Esophagus muscularis mucosa (tissue), 4 donors: ENCODE data around the gene PLXNA4. TPM values are rescaled to one million over a fixed set of nuclear protein-coding genes. Genes with fewer than 3 reads are reported as not detected.

Experiments
- DNase-seq: peaks from one replicate; pipeline ENCODE4 v3.0.0-alpha.2; 2017; ENCODE audit errors: extremely low spot score
- H3K27ac ChIP-seq, 4 donors: fragments of 200-600 bp; sonication (generic); replicated peaks in 1 of 4; 1 replicate in 3 of 4; 2 replicates in 1 of 4; pipeline ENCODE4 v1.5.1; 2016 to 2019; ENCODE audit warnings: mild to moderate bottlenecking in 1 of 4
- H3K27me3 ChIP-seq, 4 donors: fragments of 200-600 bp; sonication (generic); one replicate each; pipeline versions ENCODE4 v1.5.1 to v1.6.0; 2016 to 2019
- H3K36me3 ChIP-seq, 4 donors: fragments of 200-600 bp; sonication (generic); one replicate each; pipeline ENCODE4 v1.5.1; 2016 to 2019
- H3K4me1 ChIP-seq, 4 donors: fragments of 200-600 bp; sonication (generic); one replicate each; pipeline ENCODE4 v1.5.1; 2016 to 2019
- H3K4me3 ChIP-seq, 4 donors: fragments of 200-600 bp; sonication (generic); 1 replicate in 2 of 4; 2 replicates in 2 of 4; pipeline ENCODE4 v1.5.1; 2016 to 2019; ENCODE audit warnings: mild to moderate bottlenecking in 4 of 4, moderate library complexity in 1 of 4
- H3K9me3 ChIP-seq, 4 donors: fragments of 200-600 bp; sonication (generic); 1 replicate in 3 of 4; 2 replicates in 1 of 4; pipeline ENCODE4 v1.5.1; 2016 to 2019
- EP300 ChIP-seq: sonication (generic); formaldehyde crosslinking; IDR thresholded peaks from one replicate; pipeline ENCODE4 v1.6.1; 2017; ENCODE audit warnings: antibody characterized with exemption
- POLR2A ChIP-seq: fragments of 450-650 bp; IDR thresholded peaks from one replicate; pipeline ENCODE4 v1.6.1; 2017; ENCODE audit warnings: antibody characterized with exemption, moderate library complexity, mild to moderate bottlenecking, low read depth
- POLR2AphosphoS5 ChIP-seq, 2 donors: sonication (generic); formaldehyde crosslinking; IDR thresholded peaks; one replicate each; pipeline ENCODE4 v1.6.1; 2017; ENCODE audit warnings: antibody characterized with exemption in 2 of 2
- WGBS: methylation state at CpG from one replicate; pipeline ENCODE4 v1.1.5; 2018; 5-methylcytosine and 5-hydroxymethylcytosine counted together
- intact Hi-C: fragments of 100-400 bp; cut with DNase I; formaldehyde crosslinking; loops from one replicate; pipeline ENCODE4 v1.15.1; 2023
- total RNA-seq, 4 donors: library from RNA; depleted of rRNA; stranded (reverse); fragments of >200 nt; gene quantifications; one replicate each; pipeline versions ENCODE4 v1.1.0 to v1.2.1, GENCODE V29; 2016
- TF ChIP-seq, protein P1 (sequence below), 3 experiments: fragments of 200-600 bp in 2 of 3; fragments of 450-650 bp in 1 of 3; sonication (generic) in 2 of 3; IDR thresholded peaks; one replicate each; pipeline ENCODE4 v1.5.1; 2017 to 2019; ENCODE audit warnings: antibody characterized with exemption in 3 of 3, mild to moderate bottlenecking in 2 of 3, moderate library complexity in 1 of 3

The PLXNA4 gene
- total RNA-seq, 4 donors from 2014 or later = 5.0 to 9.5 (median 6.6) TPM

DNA sequence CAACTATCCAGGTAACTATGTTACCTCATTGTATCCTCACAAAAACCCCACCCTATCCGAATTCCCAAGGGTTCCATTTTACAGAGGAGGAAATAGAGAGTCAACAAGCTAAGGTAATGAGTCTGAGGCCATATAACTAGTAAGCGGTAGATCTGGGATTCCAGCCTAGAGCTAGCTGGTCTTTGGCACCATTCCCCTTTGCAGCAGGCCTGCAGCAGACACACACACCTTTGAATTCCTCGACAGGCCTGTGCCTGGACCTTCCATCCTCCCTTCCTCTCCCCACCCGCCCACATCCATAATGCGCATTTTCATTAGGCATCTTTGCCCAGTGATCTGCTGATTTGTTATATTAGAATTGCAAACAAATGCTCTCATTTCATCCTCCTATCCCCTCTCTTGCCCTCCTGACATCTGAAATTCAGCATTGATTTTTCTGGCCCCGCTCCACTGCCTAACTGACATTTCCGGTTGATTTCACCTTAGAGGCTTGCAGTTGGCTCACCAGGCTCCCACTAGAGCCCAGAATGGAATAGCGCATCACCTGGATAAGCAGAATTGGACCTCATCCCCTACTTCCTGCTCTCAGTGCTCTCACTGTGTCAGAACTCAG is 129.5 kb downstream of the PLXNA4 start:
- peaks cover 0 to 9% (median 0%) of the 10 kb centered on the region in 4 donors for H3K4me1 ChIP-seq
- no peak for DNase-seq
- H3K36me3 ChIP-seq = no peaks in the 10 kb centered on the region
- 74% methylated on average over 8 of the region's 8 CpGs for WGBS
- H3K27me3 ChIP-seq = no peaks in the 10 kb centered on the region
- H3K9me3 ChIP-seq = no peaks in the 10 kb centered on the region
- intact Hi-C loops = no loop called here
- H3K27ac ChIP-seq = no peak overlapping the region
- H3K4me3 ChIP-seq = no peak overlapping the region
- no peak for TF ChIP-seq POLR2A
- TF ChIP-seq EP300 = no peak
- TF ChIP-seq, protein P1, sequence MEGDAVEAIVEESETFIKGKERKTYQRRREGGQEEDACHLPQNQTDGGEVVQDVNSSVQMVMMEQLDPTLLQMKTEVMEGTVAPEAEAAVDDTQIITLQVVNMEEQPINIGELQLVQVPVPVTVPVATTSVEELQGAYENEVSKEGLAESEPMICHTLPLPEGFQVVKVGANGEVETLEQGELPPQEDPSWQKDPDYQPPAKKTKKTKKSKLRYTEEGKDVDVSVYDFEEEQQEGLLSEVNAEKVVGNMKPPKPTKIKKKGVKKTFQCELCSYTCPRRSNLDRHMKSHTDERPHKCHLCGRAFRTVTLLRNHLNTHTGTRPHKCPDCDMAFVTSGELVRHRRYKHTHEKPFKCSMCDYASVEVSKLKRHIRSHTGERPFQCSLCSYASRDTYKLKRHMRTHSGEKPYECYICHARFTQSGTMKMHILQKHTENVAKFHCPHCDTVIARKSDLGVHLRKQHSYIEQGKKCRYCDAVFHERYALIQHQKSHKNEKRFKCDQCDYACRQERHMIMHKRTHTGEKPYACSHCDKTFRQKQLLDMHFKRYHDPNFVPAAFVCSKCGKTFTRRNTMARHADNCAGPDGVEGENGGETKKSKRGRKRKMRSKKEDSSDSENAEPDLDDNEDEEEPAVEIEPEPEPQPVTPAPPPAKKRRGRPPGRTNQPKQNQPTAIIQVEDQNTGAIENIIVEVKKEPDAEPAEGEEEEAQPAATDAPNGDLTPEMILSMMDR (IDR thresholded peaks at IDR 0.05) = no peak
- TF ChIP-seq POLR2AphosphoS5 (IDR thresholded peaks at IDR 0.05) = no peak

DNA sequence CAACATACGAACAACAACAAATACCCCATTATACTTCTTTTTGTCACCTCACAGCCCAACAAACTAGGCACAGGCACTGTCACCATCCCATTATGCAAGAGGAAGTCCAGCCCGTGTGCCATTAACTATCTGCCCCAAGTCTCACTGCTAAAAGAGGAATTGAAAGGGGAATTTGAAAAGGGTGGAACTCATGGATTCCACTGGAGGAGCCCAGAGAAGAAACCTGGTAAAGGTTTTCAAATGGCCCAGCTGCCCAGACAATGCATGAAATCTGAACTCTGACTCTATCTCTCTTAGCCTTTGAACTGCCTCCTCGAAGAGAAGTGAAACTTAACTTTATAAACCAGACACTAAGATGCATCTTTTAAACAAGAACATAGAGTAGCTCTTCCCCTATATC is 130.0 kb downstream of the PLXNA4 start:
- H3K4me3 ChIP-seq = no peak overlapping the region
- intact Hi-C loops = no loop called here
- WGBS = 74% methylated on average over 3 of the region's 3 CpGs

DNA sequence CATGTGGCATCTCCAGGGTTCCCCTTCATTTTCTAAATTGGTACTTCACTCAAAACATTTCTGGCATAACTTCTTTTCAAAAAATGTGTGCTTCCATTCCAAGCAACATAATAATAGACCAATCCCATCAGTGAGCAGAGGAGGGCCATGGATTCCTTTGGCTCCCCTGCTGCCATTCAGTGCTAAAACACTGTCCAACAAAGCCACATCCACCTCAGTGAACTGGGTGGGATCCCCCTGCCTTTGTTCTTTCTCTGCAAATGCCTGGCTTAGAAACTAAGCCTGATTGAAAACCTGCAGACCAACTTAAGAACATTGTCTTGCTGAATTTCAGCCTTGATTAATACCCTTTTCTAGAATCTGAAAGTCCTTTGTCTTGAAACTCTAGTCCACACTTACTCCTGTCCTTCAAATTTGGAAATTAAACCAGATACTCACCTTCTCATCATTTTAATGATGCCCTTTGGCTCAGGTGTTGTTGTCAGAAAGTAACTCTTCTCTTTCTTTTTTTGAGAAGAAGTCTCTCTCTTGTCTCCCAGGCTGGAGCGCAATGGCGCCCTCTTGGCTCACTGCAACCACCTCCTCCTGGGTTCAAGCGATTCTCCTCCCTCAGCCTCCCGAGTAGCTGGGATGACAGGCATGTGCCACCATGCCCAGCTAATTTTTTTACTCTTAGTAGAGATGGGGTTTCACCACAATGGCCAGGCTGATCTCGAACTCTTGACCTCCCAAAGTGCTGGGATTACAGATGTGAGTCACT is 132.3 kb downstream of the PLXNA4 start:
- intact Hi-C loops = no loop called here

More for the DNA sequence above, 130.0 kb downstream of the PLXNA4 start:
- Histone ChIP-seq H3K27me3 (no peaks in the 10 kb centered on the region), H3K4me1 (peaks cover 0 to 10% (median 0%) of the 10 kb centered on the region in 4 donors), H3K36me3 (no peaks in the 10 kb centered on the region), H3K9me3 (no peaks in the 10 kb centered on the region), H3K27ac (no peak overlapping the region)
- no peak for DNase-seq
- no peak for TF ChIP-seq EP300

DNA sequence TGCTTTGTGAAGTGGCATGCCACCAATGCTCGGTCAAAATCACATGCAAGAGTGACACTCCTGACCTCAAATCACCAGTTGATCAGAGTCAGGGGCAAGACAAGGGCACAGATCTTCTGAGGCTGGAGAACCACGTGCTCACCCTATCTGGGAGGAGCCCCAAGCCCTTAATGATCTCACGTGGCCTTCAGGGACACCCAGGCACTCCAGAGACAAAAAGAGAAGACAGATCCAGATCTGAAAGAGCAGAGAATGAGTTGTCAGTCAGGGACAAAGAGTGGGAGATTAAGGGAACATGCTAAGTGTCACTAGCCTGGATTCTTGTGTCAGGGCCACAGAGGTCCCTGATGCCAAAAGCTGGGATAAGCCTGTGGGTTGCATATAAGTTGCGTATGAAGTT is 134.3 kb downstream of the PLXNA4 start:
- intact Hi-C loops = no loop called here
- Histone ChIP-seq H3K36me3 (no peaks in the 10 kb centered on the region), H3K4me3 (no peak overlapping the region), H3K9me3 (no peaks in the 10 kb centered on the region), H3K27me3 (no peaks in the 10 kb centered on the region), H3K27ac (no peak overlapping the region), H3K4me1 (peaks cover 5 to 20% (median 10%) of the 10 kb centered on the region in 4 donors)
- no peak for DNase-seq
- WGBS = 92% methylated on average over 4 of the region's 4 CpGs
- no peak for TF ChIP-seq POLR2A

More for the DNA sequence above, 132.3 kb downstream of the PLXNA4 start:
- Histone ChIP-seq H3K36me3 (no peaks in the 10 kb centered on the region), H3K4me1 (peaks cover 0 to 10% (median 0%) of the 10 kb centered on the region in 4 donors), H3K27me3 (no peaks in the 10 kb centered on the region), H3K4me3 (no peak overlapping the region), H3K9me3 (no peaks in the 10 kb centered on the region), H3K27ac (no peak overlapping the region)
- TF ChIP-seq POLR2A = no peak
- TF ChIP-seq POLR2AphosphoS5 (IDR thresholded peaks at IDR 0.05) = no peak
- TF ChIP-seq, protein P1 (IDR thresholded peaks at IDR 0.05) = no peak
- no peak for TF ChIP-seq EP300
- 92% methylated on average over 5 of the region's 5 CpGs for WGBS
- DNase-seq = no peak

DNA sequence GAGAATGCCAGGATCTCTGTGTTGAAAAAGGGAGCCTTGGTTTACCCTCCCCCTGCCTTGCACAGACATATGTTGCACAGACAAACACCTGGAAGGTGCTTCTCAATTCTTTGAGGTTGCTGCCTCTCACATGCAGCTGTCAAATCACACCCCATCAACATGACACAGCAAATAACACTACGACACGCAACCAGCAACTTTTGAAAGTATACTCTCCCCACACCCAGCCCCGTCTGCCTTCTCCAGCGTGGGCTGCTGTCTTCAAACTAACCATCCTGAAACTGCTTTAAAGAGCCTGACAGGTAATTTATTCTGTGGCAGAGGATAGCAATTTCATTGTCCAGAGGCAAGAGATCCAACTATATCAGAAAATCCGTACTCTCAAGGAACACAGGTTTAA is 136.1 kb downstream of the PLXNA4 start:
- H3K27ac ChIP-seq = no peak overlapping the region
- peaks cover 13 to 33% (median 25%) of the 10 kb centered on the region in 4 donors for H3K4me1 ChIP-seq
- no peak for TF ChIP-seq POLR2A
- TF ChIP-seq, protein P1 (IDR thresholded peaks at IDR 0.05) = no peak
- no peak for TF ChIP-seq EP300
- no peak for TF ChIP-seq POLR2AphosphoS5 (IDR thresholded peaks at IDR 0.05)
- no peaks in the 10 kb centered on the region for H3K36me3 ChIP-seq
- H3K27me3 ChIP-seq = no peaks in the 10 kb centered on the region
- H3K9me3 ChIP-seq = no peaks in the 10 kb centered on the region
- no peak for DNase-seq
- 93% methylated on average over 5 of the region's 5 CpGs for WGBS
- intact Hi-C loops = no loop called here
- no peak overlapping the region for H3K4me3 ChIP-seq
